HG03097 (cell line): ENCODE results near the gene MATN1.
"Not testable (repeated sequence)": the region's sequence is repeated elsewhere in the genome, so short reads cannot be mapped to it uniquely, and the experiment has no call there.

Experiments
- ATAC-seq: cut with Tn5 transposase; IDR thresholded peaks from one replicate; pipeline ENCODE4 v1.9.1; 2021; ENCODE audit not compliant: unreplicated experiment, low FRiP score

The MATN1 gene

DNA sequence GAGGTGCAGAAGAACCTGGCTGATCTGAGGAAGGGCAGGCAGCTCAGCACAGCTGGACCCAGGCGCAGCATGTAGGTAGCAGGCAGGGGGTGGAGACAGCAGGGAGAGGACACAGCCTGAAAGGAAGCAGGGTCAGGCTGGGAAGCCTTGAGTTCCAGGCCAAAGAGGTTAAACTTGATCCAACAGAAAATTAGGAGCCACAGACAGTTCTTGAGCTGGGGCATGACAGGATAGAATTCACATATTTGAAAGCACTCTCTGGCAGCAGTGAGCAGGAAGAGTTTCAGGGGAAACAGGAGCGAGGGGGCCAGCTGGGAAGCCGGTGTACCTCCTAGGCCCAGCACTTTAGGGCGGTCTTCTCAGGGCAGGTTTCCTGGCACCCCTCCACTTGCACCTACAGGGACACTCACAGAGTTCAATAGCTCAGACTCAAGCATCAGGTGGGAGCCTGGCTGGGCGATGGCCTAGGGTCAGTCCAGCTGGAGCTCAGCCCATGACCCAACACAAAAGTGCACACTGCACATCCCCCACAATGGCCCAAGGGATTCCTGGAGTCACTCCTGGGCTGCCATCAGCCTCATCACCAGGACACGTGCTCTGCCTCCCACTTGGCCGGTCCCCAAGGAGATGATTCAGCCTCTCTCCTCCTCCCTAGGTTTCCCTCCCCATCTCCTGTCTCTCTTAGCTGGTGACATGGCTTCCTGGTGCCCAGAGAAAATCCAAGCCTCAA is 22.7 kb downstream of the MATN1 start:
- ATAC-seq: no peak

DNA sequence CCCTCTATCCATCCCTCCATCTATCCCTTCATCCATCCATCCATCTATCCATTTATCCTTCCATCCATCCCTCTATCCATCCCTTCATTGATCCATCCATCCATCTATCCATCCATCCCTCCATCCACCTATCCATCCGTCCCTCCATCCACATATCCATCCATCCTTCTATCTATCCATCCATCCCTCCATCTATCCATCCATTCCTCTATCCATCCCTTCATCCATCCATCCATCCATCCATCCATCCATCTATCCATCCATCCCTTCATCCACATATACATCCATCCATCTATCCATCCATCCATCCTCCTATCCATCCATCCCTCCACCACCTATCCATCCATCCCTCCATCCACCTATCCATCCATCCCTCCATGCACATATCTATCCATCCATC is 23.6 kb downstream of the MATN1 start:
- no peak for ATAC-seq

DNA sequence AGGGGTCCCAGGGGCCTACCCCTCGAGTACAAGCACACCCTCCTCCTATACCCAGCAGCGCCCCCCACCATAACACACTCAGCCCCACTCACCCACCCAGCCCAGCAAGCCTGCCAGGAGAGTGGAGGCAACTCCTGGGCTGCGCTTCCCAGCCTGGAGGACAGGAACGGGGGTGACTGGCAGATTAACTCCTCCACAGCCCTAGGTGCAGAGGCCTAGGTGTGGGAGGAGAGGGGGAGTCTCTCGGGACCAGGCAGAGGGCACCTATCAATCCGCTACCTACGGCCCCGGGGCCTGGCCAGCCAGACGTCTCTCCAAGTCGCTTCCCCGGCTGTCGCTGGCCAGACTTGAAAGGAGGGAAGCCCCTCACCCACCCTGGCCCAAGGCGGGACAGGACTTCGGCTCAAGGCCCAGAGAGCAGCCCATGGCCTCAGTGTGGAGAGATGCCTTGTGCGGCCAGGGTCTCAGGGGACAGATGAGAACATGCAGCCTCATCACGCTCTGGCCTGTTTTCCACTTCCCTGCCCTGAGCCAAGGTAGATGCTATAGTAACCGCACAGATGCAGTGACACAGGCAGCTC is 24.9 kb downstream of the MATN1 start:
- no peak for ATAC-seq

DNA sequence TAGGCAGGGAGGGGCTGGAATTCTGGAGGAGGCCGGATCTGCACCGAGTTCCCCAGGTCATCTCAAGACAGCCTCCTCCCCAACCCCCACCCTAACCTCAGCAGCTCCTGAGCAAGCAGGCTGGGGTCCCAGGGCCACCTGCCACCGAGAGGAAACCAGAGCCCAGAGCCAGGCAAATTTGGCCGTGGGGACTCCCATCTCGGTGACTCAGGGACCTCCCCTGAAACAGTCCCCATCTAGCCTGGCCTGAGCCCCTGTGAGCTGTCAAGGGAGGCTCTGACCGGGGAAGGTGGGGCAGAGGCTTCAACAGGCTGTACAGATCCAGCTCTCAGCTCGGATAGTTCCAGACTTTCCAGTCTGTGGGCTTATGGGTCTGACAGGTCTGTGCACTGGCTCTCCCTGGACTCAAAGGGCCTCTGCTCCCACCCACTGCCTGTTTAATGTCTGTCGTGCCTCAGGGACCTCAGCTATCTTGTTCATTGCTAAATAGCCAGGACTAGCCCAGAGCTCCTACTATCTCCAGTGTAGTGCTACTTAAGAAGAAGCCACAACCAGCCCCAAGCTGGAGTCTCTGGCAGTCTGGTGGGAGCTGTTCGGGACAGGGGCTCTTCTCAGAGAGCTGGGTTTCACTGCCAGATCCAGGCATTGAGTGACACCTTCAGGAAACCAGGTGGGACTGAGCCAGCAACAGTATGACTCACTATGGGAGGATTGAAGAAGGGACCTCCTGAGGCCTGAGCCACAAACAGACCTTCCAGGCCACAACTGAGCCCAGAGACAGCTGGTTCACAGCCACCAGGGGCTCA is 25.6 kb downstream of the MATN1 start:
- no peak for ATAC-seq

DNA sequence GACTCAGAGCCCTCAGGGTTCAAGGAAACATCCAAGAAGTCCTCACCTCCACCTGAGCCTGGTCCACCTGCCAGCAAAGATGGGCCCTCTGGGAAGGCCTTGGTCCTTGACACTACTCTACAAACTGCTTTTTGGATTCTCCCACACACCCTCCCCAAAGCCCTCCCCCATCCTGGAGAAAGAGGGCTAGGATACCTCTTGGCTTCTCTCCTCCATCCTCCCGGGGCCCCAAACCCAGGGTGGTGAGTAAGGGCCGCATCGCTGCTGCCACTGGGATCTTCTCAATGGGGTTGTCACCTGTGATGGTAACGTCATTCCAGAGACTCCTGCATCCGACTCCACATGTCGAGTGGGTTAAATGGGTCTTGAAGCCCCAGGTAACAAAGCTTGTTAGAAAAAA is 26.6 kb downstream of the MATN1 start:
- no peak for ATAC-seq

DNA sequence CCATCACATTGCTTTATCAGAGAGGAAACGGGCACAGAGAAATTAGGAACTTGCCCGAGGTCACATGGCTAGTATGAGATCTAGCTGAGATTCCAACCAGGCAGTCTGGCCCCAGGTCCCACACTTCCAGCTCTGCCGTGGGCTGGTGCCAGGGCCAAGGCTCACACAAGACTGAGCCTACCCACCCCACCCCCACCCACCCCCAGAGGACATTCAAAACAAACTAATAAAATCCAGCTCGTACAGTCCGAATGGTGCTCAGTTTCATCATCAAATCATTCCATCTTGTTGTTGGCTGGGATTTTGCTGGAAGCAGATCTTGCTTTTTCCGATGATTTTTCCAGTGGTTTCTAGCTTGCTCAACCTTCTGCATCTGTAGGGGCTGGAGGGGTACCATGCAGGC is 27.9 kb downstream of the MATN1 start:
- ATAC-seq: no peak

DNA sequence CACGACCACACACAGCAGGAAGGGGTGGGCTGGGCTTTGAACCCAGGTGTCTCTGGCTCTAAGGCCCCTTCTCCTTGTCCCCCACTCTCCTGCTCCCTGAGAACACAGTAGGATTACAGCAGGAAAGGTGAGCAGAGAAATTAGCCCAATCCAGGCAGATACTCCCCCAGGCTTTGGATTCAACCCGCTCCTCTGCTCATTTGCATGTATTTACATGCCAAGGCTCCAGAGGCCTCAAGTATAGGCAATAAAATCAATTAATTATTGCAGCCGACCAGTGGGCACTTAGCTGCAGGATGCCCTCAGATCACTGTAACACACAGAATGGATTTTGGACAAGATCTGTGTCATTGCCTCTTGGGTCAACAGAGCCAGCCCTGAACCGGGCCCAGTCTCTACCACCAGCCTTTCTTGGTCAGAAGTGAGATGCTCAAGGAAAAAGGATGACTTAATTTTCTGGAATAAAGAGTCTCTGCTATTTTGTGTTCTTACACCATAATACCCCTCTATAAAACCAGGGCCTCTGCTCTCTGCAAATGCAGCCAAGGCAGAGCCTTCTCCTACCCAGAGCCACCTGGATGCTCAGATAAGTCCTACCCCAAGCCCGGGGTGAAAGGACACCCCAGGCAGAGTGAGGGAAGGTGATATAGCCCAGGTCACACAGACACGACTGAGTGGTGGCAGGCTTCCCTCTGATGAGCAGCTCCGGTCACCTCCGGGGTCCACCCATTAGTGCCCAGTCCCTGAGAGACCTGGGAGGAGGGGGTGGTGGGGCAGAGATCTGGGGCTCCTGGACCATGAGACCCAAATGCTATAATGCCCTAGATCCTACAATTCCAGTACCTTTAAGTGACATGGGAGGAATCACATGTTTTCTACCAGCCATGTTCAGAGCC is 28.9 kb downstream of the MATN1 start:
- no peak for ATAC-seq

DNA sequence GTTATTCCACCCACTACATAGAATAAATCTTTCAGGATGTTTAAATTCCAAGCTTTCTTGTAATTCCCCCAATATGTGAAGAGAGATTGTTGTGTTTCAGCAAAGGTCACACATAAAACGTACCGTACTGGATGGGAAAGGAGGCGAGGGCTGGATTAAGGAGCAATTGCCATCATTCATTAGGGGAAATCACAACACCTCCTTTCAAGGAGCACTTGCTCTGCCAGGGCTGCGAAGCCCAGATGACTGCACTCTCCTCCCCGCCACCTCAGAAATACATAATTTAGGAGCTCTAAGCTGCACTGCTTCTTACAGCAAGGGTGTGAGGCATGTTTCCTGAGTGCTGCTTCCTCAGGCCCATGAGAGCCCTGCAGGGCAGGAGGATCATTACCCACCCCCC is 29.6 kb downstream of the MATN1 start:
- no peak for ATAC-seq

DNA sequence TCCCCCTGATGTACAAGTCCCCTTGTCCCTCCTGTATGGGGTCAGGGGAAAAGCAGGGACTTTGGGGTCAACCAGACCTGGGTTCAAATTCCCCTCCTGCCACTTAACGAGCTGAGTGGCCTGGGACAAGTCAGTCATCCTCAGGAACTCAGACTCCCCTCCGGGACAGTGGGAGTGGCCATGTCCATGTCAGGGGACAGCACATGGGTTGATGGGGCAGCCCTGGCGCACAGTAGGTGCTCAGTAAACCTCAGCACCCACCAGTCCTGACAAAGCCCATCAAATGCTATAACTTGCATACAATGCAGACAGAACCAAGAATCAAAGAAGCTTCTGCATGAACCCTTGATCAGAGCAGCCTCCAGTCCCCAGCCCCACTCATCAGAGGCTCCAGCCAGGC is 30.0 kb downstream of the MATN1 start:
- no peak for ATAC-seq

DNA sequence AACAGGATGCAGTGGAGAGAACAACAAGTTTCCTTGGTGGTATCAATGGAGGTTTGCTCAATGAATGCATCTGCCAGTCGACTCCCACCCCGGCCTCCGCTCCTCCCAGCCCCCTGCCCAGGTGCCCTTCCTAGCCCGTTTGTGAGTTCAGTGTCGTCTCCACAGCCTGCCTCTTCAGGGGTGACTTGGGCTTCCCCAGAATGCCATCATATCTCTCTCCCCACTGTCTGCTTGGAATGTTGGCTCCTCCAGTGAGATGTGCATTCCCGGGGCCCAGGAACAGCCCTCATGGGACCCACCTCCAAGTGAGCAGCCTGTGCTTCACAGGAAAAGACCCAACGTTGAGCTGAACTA is 30.5 kb downstream of the MATN1 start:
- no peak for ATAC-seq

DNA sequence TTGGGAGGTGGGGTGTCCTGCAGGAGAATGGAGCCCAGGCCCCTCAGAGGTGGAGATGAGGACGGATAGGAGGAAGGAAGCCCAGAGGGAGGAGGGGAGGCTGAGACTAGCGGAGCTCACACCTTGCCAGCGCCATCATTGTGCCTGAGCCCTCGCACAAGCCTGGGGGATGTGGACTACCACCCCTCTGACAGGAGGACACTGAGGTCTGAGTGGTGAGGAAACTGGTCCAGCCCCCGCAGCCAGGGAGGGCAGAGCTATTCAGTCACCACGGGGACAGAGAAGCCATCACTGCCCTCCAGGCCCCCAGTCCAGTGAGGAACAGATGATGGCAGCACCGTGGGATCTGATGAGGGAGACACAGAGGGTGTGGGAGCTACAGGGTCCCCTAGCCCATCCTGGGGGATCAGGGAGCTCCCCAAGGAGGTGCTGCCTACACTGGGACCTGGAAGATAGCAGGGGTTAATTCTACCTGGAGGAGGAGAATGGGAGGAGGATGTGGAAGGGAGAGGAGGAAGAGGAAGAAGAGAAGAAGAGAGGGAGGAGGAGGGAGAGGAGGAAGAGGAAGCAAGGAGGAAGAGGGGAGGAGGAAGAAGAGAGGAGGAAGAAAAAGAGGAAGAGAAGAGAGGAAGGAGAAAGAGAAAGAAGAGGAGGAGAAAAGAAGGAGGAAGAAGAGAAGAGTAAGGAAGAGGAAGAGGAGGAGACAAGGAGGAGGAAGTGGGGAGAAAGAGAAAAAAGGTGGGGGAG is 31.0 kb downstream of the MATN1 start:
- no peak for ATAC-seq

DNA sequence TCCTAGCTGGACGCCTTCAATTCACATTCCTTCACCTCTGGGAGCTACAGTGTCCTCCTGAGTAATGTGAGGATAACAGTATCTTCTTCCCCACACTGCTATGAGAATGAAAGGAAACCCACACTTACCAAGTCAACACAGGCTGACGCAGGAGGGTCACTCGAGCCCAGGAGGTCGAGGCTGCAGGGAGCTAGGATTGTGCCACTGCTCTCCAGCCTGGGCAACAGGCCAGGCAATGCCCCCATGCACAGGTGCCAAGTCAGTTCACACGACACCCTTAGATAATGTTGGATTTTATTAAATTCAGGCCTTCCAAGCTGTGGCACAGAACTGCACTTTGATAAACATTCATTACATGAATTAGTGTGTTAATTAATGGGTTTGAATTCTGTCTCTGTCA is 31.9 kb downstream of the MATN1 start:
- no peak for ATAC-seq

DNA sequence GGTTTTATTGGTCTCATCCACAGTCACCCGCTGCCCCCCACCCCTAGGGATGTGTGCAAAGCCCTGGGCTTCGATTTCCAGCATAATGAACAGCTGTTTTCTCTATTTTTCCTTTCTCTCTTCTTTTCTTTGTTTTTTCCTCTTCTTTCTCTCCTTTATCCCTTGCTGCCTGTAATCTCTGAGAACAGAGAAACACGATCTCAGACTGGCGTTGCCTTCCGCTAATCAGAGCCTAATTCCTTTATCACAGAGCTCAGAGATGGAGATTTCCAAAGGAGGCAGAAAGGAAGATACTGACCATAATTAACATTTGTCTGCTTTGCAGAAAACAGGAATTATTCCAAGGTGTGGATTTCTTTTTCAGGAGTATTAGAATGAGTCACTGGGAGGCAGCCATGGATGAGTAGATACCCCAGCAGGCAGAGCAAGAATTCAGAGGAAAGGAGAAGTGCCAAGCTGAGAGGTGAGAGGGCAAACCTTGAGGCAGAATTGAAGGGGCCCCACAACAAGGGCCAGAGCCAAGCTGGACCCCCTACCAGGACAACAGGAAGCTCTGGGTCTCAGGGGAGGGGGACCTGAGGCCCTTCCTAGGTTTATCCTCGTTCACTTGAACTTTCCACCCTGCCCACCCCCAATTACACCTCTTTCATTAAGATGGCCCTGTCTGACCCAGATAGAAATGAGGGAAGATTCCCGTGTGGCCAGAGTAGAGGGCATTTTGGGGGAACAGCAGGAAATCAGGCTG is 33.3 kb downstream of the MATN1 start:
- no peak for ATAC-seq

DNA sequence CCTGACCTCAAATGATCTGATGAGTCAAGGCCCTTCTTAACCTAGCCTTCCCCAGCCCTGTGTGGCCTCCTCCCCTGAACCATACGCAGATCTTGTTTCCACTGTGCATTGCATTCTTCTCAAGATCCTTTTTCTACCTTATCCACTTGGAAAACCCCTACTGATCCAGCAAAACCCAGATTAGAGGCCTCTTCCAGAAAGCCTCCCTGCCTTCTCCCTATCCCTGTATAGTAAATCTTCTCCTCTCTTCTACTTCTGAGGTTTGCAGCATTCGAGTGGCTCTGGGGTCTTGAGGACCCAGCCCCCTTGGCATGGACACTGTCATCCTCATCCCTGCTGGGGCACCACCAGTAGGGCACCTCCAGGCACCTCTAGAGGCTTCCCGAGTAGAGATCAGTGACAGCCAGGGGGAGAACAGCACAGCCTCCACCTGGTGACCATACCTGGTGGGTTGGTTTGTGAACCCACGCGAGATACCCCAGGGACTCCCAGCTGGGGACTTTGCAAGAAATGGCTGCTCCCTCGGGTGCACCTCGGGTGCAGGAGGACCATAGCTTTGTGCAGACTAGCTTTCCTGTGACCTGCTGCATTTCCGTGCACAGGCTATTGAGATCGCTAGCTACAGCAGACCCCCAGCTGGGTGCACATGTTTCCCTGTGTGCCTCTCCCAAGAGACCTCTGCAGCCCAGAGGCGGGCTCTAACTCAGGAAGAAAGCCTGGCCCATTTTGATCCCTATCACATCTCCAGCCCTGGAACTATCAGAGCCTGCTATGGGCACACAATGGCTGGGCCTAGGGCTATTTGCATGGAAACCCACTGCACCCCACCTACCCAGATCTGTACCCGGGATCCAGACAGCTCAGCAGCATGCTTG is 34.2 kb downstream of the MATN1 start:
- ATAC-seq: no peak

DNA sequence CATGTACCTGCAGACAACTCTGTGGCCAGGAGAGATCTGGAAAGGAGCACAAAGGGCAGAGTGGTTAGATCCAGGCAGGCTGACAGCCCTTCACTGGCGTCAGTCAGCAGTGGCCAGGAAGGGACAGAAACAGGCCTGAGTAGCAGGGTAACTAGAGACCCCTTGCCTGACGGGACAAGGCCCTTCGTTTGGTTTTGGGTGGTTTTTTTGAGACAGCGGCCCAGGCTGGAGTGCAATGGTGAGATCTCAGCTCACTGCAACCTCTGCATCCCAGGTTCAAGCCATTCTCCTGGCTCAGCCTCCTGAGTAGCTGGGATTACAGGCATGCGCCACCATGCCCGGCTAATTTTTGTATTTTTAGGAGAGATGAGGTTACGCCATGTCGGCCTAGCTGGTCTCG is 34.9 kb downstream of the MATN1 start:
- not testable (repeated sequence) for ATAC-seq

DNA sequence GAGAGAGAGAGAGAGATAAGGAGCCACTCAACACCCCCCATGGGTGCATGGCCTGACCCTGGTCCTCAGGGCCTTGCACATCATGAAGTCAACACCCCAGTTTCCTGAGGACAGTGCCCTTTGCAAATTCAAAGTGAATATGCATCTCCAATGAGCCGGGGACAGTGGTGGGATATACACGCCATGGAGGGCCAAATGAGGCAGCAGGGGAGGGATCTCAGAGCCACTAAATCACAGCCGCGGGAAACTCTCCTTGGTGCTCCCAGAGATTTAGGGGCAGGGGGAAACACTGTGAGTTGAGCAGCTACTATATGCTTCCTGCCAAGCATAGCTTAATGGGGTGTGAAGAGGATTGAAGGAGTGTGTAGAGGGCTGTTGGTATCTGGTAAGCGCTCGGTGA is 35.5 kb downstream of the MATN1 start:
- ATAC-seq: no peak

DNA sequence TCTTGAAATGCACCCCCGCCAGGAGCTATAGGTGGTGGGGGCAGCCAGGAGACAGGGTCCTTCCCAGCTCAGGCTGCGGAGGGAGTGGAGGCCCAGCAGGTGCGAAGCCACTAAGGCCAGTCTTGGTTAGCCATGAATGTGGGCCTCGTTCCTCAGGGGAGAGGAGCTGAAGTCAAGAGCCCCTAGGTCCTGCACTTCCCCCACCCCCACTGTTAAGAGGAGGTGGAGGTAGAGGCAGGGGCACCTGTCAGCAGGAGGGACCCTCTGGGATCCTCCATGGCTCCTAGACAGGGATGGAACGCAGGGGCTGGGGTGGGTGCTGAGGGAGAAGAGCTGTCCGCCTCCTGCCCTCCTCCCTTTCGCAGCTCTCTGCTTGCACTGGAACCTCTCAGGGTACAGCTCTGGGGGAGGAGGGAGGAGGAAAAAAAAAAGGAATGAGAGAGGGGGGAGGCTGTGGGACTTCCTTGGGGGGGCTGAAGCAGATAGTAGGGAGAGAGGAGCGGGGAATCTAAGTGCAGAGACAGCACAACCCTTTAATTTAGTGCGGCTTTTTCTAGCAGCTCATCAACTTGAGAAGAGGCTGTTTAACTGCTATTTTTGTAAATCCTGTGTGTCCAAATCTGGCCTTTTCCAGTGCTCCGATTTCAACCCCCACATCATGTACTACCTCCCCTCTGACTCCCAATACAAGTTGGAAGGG is 37.0 kb downstream of the MATN1 start:
- ATAC-seq: no peak

DNA sequence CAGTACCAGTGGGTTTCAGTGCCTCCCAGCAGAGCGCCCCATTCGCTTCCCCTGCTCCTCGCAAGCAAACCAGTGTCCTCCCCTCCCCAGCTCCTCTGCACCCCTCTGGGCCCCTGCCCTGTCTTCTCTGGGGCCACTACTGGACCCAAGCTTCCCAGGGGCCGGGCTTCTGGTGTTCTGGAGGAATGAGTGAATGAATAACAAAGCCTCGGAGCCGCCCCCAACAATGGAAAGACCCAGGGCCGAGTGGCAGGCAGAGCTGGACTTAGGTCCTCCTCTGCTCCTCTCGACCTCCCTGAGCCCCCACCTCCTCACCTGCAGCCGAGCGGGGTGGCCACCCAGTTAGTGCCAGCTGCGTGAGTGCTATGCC is 37.6 kb downstream of the MATN1 start:
- no peak for ATAC-seq
